Upper lobe of right lung (tissue), 1 donor: ENCODE data around the gene AMOTL1. TPM values are rescaled to one million over a fixed set of nuclear protein-coding genes. Genes with fewer than 3 reads are reported as not detected.
A peak's percentile ranks its signal among the peaks of the same experiment; 100 is the strongest.

ENCODE experiments used
- ATAC-seq: fragments of 200-7000 bp; cut with Tn5 transposase; one replicate; pipeline ENCODE4 v1.9.1; 2020; ENCODE audit warnings: mild to moderate bottlenecking, moderate library complexity
- DNase-seq: peaks from one replicate; pipeline ENCODE4 v3.0.0-alpha.2; 2020
- H3K27ac ChIP-seq: fragments of 200-600 bp; one replicate; pipeline ENCODE4 v1.8.0; 2022
- H3K27me3 ChIP-seq: fragments of 200-600 bp; one replicate; pipeline ENCODE4 v1.8.0; 2022; ENCODE audit warnings: mild to moderate bottlenecking
- H3K36me3 ChIP-seq: fragments of 200-600 bp; one replicate; pipeline ENCODE4 v1.8.0; 2022
- H3K4me1 ChIP-seq: fragments of 200-600 bp; one replicate; pipeline ENCODE4 v1.8.0; 2022
- H3K4me3 ChIP-seq: fragments of 200-600 bp; one replicate; pipeline ENCODE4 v1.8.0; 2022; ENCODE audit warnings: mild to moderate bottlenecking
- H3K9me3 ChIP-seq: fragments of 200-600 bp; one replicate; pipeline ENCODE4 v1.8.0; 2022
- intact Hi-C: fragments of 100-400 bp; cut with DNase I; formaldehyde crosslinking; loops from one replicate; pipeline ENCODE4 v1.11.0; 2022
- total RNA-seq: library from RNA; stranded (reverse); fragmentation: NEBNext Ultra II Directional; extraction: Animal tissue kit (Norgen Biotek cat#: 25700); gene quantifications from one replicate; pipeline ENCODE4 v1.2.1, GENCODE V29; 2021
- TF ChIP-seq, protein P1 (sequence below): fragments of 200-600 bp; IDR thresholded peaks from one replicate; pipeline ENCODE4 v1.8.0; 2022; ENCODE audit warnings: antibody characterized with exemption
- donor health status: DM: no; HTN: yes; CAD: no; lungs with severe emphysema.

The AMOTL1 gene
- total RNA-seq, 1 donor from 2014 or later, result 62.5 TPM

DNA sequence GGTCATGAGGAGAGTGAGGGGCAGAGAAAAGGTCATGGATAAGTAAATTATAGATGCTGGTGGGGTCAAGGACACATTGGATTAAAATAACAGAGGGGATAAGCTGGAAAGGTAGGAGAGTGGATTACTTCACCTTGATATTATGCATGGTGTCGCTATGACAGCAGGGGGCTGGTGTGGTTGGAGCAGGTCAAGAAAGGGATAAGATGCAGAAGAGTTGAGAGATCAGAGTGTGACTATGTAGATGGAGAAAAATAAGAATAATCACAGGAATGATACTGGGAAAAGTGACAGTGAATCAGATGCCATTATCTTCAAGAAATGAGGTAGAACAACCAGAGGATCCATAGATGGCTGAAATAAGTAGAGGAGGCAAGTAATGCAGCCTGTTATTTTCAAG lies 29.4 kb upstream of the AMOTL1 start:
- DNase-seq (no peak), ATAC-seq (no peak)
- Histone ChIP-seq H3K27ac (no peak overlapping the region), H3K27me3 (peaks cover 5% of the 10 kb centered on the region), H3K4me1 (peaks cover 8% of the 10 kb centered on the region), H3K9me3 (no peaks in the 10 kb centered on the region), H3K4me3 (no peak overlapping the region), H3K36me3 (no peaks in the 10 kb centered on the region)
- intact Hi-C loops, result no loop called here
- TF ChIP-seq, protein P1, sequence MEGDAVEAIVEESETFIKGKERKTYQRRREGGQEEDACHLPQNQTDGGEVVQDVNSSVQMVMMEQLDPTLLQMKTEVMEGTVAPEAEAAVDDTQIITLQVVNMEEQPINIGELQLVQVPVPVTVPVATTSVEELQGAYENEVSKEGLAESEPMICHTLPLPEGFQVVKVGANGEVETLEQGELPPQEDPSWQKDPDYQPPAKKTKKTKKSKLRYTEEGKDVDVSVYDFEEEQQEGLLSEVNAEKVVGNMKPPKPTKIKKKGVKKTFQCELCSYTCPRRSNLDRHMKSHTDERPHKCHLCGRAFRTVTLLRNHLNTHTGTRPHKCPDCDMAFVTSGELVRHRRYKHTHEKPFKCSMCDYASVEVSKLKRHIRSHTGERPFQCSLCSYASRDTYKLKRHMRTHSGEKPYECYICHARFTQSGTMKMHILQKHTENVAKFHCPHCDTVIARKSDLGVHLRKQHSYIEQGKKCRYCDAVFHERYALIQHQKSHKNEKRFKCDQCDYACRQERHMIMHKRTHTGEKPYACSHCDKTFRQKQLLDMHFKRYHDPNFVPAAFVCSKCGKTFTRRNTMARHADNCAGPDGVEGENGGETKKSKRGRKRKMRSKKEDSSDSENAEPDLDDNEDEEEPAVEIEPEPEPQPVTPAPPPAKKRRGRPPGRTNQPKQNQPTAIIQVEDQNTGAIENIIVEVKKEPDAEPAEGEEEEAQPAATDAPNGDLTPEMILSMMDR, result no peak

DNA sequence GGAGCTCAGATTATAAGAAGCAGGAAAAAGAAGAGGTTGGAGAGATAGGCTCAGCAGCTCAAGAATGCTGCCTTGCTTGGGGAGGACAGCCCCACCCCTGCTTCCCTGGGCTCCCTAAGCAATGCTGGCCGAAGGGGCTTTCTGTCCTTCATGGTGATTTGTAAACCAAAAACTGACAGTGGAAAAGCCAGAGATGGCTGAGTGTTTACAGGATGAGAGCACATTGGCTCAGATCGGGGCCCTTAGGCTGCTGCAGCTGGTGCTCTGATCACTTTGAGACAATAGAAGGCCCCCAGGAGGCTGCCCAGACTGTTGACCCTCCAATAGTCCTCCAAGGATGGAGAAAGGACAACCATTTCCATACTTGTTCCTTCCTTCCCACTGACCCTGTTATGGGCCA lies 28.8 kb upstream of the AMOTL1 start:
- H3K27ac ChIP-seq, result no peak overlapping the region
- H3K36me3 ChIP-seq, result no peaks in the 10 kb centered on the region
- DNase-seq (no peak), ATAC-seq (no peak)
- H3K27me3 ChIP-seq, result peaks cover 5% of the 10 kb centered on the region
- peaks cover 8% of the 10 kb centered on the region for H3K4me1 ChIP-seq
- intact Hi-C loops, result no loop called here
- TF ChIP-seq, protein P1, result no peak
- H3K9me3 ChIP-seq, result no peaks in the 10 kb centered on the region
- H3K4me3 ChIP-seq, result no peak overlapping the region

GRCh38 chr11:94740083-94741021 lies 27.8 kb upstream of the AMOTL1 start:
- peak; percentile 60 for ATAC-seq
- H3K27ac ChIP-seq, result no peak overlapping the region
- peak; percentile 69 for DNase-seq
- TF ChIP-seq, protein P1, result no peak
- intact Hi-C loops, result no loop called here
- H3K9me3 ChIP-seq, result no peaks in the 10 kb centered on the region
- no peaks in the 10 kb centered on the region for H3K36me3 ChIP-seq
- H3K27me3 ChIP-seq, result peaks cover 5% of the 10 kb centered on the region
- peaks cover 5% of the 10 kb centered on the region for H3K4me1 ChIP-seq
- peak overlapping the region; percentile 56 for H3K4me3 ChIP-seq

GRCh38 chr11:94741022-94741679 lies 27.0 kb upstream of the AMOTL1 start:
- H3K4me3 ChIP-seq, result peak overlapping the region; percentile 56
- ATAC-seq, result peak; percentile 82
- peak; percentile 65 for DNase-seq
- TF ChIP-seq, protein P1, result peak; percentile 61
- no peak overlapping the region for H3K27ac ChIP-seq
- H3K36me3 ChIP-seq, result no peaks in the 10 kb centered on the region
- peaks cover 5% of the 10 kb centered on the region for H3K27me3 ChIP-seq
- intact Hi-C loops, result no loop called here
- H3K4me1 ChIP-seq, result peaks cover 5% of the 10 kb centered on the region
- H3K9me3 ChIP-seq, result no peaks in the 10 kb centered on the region

GRCh38 chr11:94742665-94743064 lies 25.5 kb upstream of the AMOTL1 start:
- peaks cover 3% of the 10 kb centered on the region for H3K4me1 ChIP-seq
- H3K36me3 ChIP-seq, result no peaks in the 10 kb centered on the region
- no peak overlapping the region for H3K4me3 ChIP-seq
- TF ChIP-seq, protein P1, result no peak
- peaks cover 5% of the 10 kb centered on the region for H3K27me3 ChIP-seq
- H3K27ac ChIP-seq, result no peak overlapping the region
- intact Hi-C loops, result no loop called here
- no peaks in the 10 kb centered on the region for H3K9me3 ChIP-seq
- ATAC-seq (no peak), DNase-seq (no peak)
